Endodermal cell (in vitro differentiated cells): ENCODE data around the gene CFAP46. TPM values are rescaled to one million over a fixed set of nuclear protein-coding genes. Genes with fewer than 3 reads are reported as not detected.

ENCODE experiments used
- DNase-seq: peaks from one replicate; pipeline ENCODE4 v3.0.0-alpha.2; 2017
- H3K27ac ChIP-seq: 2 replicates; pipeline ENCODE4 v1.5.1; 2013; ENCODE audit warnings: mild to moderate bottlenecking, low read depth, low read length, moderate library complexity
- H3K27me3 ChIP-seq: 2 replicates; pipeline ENCODE4 v1.6.1; 2013; ENCODE audit warnings: mild to moderate bottlenecking, low read length, moderate library complexity; ENCODE audit not compliant: insufficient read depth, control insufficient read depth, poor library complexity, severe bottlenecking
- H3K36me3 ChIP-seq: 2 replicates; pipeline ENCODE4 v1.7.0; 2013; ENCODE audit warnings: mild to moderate bottlenecking, low read length, moderate library complexity; ENCODE audit not compliant: control insufficient read depth, insufficient read depth
- H3K4me1 ChIP-seq: one replicate; pipeline ENCODE4 v1.7.0; 2013; ENCODE audit warnings: low read length; ENCODE audit not compliant: control insufficient read depth, insufficient read depth
- H3K4me3 ChIP-seq: 2 replicates; pipeline ENCODE4 v1.5.1; 2013; ENCODE audit warnings: mild to moderate bottlenecking, low read length, moderate library complexity
- H3K9ac ChIP-seq: 2 replicates; pipeline ENCODE4 v1.6.1; 2013; ENCODE audit warnings: mild to moderate bottlenecking, low read length, moderate library complexity; ENCODE audit not compliant: poor library complexity, severe bottlenecking; ENCODE audit errors: extremely low read depth
- H3K9me3 ChIP-seq: 2 replicates; pipeline ENCODE4 v1.6.1; 2013; ENCODE audit warnings: mild to moderate bottlenecking, low read length, moderate library complexity; ENCODE audit not compliant: control insufficient read depth
- H3K27ac Mint-ChIP-seq: 2 replicates; pipeline ENCODE4 v1.8.0; 2020; ENCODE audit warnings: mixed read lengths
- H3K27me3 Mint-ChIP-seq: 2 replicates; pipeline ENCODE4 v1.8.0; 2021; ENCODE audit warnings: mild to moderate bottlenecking, mixed read lengths; ENCODE audit not compliant: insufficient read depth
- H3K36me3 Mint-ChIP-seq: 2 replicates; pipeline ENCODE4 v1.8.0; 2020; ENCODE audit warnings: low read depth, mixed read lengths
- H3K4me1 Mint-ChIP-seq: 2 replicates; pipeline ENCODE4 v1.8.0; 2020; ENCODE audit warnings: mixed read lengths
- H3K4me3 Mint-ChIP-seq: 2 replicates; pipeline ENCODE4 v1.8.0; 2020; ENCODE audit warnings: mild to moderate bottlenecking, moderate library complexity, mixed read lengths
- H3K9me3 Mint-ChIP-seq: 2 replicates; pipeline ENCODE4 v1.8.0; 2020; ENCODE audit warnings: mild to moderate bottlenecking, mixed read lengths
- CTCF ChIP-seq: fragments of 200-600 bp; sonication (generic); conservative IDR thresholded peaks from 2 replicates; pipeline ENCODE4 v1.5.0; 2021; ENCODE audit warnings: antibody characterized with exemption, mild to moderate bottlenecking
- WGBS, 2 experiments: methylation state at CpG; one replicate each; pipeline versions ENCODE4 v1.1.5 to v1.1.7; 2013; ENCODE audit warnings: missing lambda C conversion rate in 2 of 2, mixed read lengths in 1 of 2; ENCODE audit not compliant: insufficient coverage in 1 of 2, insufficient read length in 1 of 2; 5-methylcytosine and 5-hydroxymethylcytosine counted together
- total RNA-seq, 2 donors: library from RNA; stranded (reverse); fragmentation: NEBNext Ultra II Directional in 1 of 2; extraction: Animal tissue kit (Norgen Biotek cat#: 25700) in 1 of 2; gene quantifications; 2 replicates in 1 of 2; 3 replicates in 1 of 2; pipeline ENCODE4 v1.2.1, GENCODE V29; 2021

The CFAP46 gene
- total RNA-seq, 2 donors from 2014 or later, result 9.9 to 10.5 TPM

- peaks cover 5% of the 10 kb centered on the region for H3K4me1 Mint-ChIP-seq
- no peak for TF ChIP-seq CTCF
- no peak overlapping the region for H3K4me3 ChIP-seq
- H3K27me3 ChIP-seq, result no peaks in the 10 kb centered on the region
- no peaks in the 10 kb centered on the region for H3K4me1 ChIP-seq
- H3K27me3 Mint-ChIP-seq, result no peaks in the 10 kb centered on the region
- no peak overlapping the region for H3K27ac ChIP-seq
- no peaks in the 10 kb centered on the region for H3K9me3 ChIP-seq
- peaks cover 5% of the 10 kb centered on the region for H3K36me3 Mint-ChIP-seq
- H3K9me3 Mint-ChIP-seq, result no peaks in the 10 kb centered on the region
- no peak overlapping the region for H3K4me3 Mint-ChIP-seq
- 69 to 79% methylated on average over 13 to 37 of the region's 37 CpGs for WGBS, 2 experiments
- no peaks in the 10 kb centered on the region for H3K36me3 ChIP-seq
- no peak overlapping the region for H3K27ac Mint-ChIP-seq
- no peak overlapping the region for H3K9ac ChIP-seq
- no peak for DNase-seq
Observed at GRCh38 chr10:132910901-132911785, 31.2 kb downstream of the CFAP46 start.

- no peak overlapping the region for H3K27ac Mint-ChIP-seq
- no peak for TF ChIP-seq CTCF
- no peak for DNase-seq
- Histone ChIP-seq H3K36me3 (no peaks in the 10 kb centered on the region), H3K27ac (no peak overlapping the region), H3K4me3 (no peak overlapping the region), H3K9ac (no peak overlapping the region), H3K9me3 (no peaks in the 10 kb centered on the region), H3K4me1 (no peaks in the 10 kb centered on the region), H3K27me3 (no peaks in the 10 kb centered on the region)
- H3K4me1 Mint-ChIP-seq, result peaks cover 5% of the 10 kb centered on the region
- WGBS, 2 experiments, result 91 to 92% methylated on average over 24 to 28 of the region's 28 CpGs
- H3K4me3 Mint-ChIP-seq, result no peak overlapping the region
- H3K27me3 Mint-ChIP-seq, result no peaks in the 10 kb centered on the region
- H3K36me3 Mint-ChIP-seq, result peaks cover 3% of the 10 kb centered on the region
- no peaks in the 10 kb centered on the region for H3K9me3 Mint-ChIP-seq
Observed at GRCh38 chr10:132910186-132910880, 32.0 kb downstream of the CFAP46 start.

- no peaks in the 10 kb centered on the region for H3K27me3 ChIP-seq
- 95 to 97% methylated on average over 18 to 21 of the region's 21 CpGs for WGBS, 2 experiments
- Mint-ChIP-seq H3K4me1 (peaks cover 5% of the 10 kb centered on the region), H3K9me3 (no peaks in the 10 kb centered on the region), H3K4me3 (no peak overlapping the region), H3K27ac (no peak overlapping the region), H3K36me3 (no peaks in the 10 kb centered on the region), H3K27me3 (no peaks in the 10 kb centered on the region)
- no peak for TF ChIP-seq CTCF
- H3K4me3 ChIP-seq, result no peak overlapping the region
- H3K9me3 ChIP-seq, result no peaks in the 10 kb centered on the region
- no peak overlapping the region for H3K9ac ChIP-seq
- H3K36me3 ChIP-seq, result no peaks in the 10 kb centered on the region
- no peak overlapping the region for H3K27ac ChIP-seq
- DNase-seq, result no peak
- H3K4me1 ChIP-seq, result no peaks in the 10 kb centered on the region
Observed at GRCh38 chr10:132909491-132910071, 32.8 kb downstream of the CFAP46 start.
